HG03571 (cell line): ENCODE measurements around the gene SHC2.

ENCODE experiments used
- ATAC-seq: cut with Tn5 transposase; IDR thresholded peaks from one replicate; pipeline ENCODE4 v1.9.1; 2021; ENCODE audit not compliant: unreplicated experiment

Gene SHC2

GRCh38 chr19:374183-374885 lies 86.5 kb downstream of the SHC2 start:
- ATAC-seq = no peak

DNA sequence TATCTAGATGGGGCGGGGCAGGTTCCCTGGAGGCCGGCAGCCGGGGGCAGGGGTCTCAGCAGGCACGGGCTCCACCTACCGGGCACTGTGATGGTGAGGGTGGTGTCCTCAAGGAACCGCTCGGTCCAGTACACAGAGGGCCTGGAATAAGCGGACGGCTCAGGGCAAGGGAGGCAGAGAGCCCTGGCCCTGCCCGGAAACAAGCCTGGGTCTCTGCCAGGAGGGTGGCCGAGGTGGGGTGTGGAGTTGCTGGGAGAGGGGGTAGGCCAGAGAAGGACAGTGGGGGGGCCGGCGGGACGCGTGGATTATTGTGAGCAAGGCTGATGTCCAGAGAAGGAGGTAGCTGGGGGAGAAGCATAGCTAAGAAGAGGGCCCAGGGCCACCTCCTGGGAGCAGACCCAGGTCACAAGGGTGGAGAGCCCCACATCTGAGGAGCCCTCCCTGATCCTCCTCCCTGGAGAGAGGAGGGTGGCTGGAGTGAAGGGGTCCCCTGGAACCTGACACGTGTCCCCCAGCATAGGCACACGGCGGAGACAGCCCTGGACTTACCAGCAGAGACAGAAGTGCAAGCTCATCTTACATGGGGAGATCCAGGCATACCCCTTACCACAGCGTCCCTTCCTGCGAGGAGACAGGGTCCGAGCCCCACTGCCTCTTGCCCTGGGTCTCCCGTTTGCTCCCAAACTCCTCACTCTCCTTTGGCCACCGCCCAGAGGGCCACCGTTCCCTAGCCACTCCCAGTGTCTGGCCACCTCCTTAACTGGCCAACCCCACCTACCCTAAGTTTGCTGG lies 87.2 kb downstream of the SHC2 start:
- ATAC-seq = no peak

GRCh38 chr19:372306-372890 lies 88.4 kb downstream of the SHC2 start:
- ATAC-seq = no peak

DNA sequence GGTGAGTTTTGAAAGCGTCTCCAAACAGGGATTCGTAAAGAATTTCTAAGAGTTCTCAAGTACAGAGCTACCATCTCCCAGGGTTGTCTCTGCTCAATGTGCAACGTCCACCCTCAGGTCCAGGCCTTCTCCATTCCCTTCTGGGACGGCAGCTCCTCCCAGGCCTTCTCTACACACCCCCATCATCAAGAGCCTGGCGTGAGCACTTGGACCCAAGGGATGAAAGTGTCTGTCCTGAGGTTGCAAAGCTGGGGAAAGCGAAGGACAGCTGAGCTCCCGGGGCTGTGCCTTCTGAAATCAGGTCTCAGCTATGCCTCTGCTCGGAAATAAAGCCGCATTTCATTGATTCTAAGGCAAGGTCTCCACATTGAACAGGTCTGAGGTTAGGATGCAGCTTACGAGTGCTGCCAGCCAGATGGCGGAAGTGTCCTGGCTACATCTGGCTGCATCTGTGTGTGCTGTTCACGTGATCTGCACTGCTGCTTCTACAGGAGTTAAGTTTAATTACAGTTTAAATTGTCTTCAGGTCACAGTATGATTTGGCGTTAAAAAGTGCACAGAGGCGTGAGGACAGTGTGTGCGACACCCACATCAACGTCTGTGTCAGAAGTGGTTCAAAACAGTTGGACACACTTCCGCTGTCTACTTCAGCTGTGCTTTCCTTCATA lies 89.2 kb downstream of the SHC2 start:
- no peak for ATAC-seq

GRCh38 chr19:370641-371330 lies 90.0 kb downstream of the SHC2 start:
- no peak for ATAC-seq

DNA sequence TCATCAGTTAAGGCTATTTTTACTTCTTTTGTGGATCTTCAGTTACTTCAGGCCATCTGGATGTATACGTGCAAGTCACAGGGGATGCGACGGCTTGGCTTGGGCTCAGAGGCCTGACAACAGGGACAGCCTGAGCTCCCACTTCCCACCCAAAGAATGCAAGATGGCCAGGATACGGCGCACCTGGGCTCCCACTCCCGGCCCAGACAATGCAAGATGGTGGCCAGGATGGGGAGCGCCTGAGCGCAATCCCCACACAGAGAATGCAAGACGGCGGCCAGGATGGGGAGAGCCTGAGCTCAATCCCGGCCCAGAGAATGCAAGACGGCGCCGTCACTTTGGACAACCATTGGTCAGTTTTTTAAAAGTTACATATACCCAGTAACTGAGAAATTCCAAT lies 91.0 kb downstream of the SHC2 start:
- ATAC-seq = no peak

- ATAC-seq = no peak
Observed at GRCh38 chr19:369256-369655, 91.6 kb downstream of the SHC2 start.

DNA sequence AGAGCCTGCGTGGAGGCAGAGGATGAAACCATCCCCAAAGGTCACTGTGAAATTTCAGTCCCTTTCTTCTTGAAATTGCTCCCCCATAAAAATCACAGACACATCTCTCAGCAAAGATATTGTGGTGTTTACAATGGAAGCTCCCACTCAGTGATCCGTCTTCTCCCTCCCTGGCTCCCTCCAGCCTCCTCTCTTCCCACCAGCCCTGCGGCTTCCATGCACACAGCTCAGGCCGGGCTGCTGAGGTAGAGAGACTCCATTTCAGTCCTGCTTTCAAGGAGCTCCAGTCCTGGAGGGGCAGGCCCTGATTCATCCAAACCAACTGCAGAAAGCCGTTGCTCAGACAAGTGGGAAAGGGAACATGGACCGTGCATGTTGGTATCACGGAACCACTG lies 92.2 kb downstream of the SHC2 start:
- ATAC-seq = no peak

- no peak for ATAC-seq
Observed at GRCh38 chr19:367963-368629, 92.7 kb downstream of the SHC2 start.

- no peak for ATAC-seq
Observed at GRCh38 chr19:367561-367960, 93.3 kb downstream of the SHC2 start.

DNA sequence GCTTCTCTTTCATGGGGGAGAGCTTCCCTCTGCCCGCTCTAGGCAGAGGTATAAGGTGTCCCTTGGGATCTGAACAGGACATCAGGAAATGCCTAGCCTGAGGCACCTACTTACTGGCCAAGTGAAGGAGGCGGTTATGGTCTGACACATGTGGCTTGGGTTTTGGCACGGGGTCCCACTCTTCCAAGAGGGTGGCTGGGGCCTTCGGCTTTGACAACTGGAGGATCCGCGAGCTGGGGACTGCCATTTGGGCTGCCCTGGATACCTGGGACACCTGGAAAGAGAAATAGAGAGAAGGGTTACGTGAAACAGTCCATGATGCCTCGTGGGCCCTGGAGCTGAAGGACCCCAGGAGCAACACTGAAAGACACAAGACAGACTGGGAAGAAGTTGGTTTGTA lies 93.9 kb downstream of the SHC2 start:
- no peak for ATAC-seq
